Measurements from ENCODE around the gene ZNF474.

Gene ZNF474

DNA sequence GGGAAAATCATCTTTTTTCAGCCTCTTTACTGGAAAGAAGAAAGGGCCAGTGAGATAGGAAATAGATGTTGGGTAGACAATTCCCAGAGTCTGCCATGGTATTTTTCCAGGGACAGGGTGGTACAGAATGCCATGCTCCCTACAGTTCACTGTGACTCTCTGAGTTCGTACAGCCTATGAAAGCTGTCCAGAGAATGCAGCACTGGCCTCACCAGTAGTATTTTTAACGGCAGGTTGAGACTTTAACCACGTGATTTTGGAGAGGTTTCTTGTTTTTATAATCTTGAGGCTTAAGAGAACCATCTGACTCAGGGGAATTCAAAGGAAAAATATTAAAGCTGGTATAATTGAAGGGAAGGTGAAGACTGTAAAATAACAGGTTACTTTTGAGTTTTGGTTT lies 10.1 kb upstream of the ZNF474 start:
- DNase-seq, result no peak

DNA sequence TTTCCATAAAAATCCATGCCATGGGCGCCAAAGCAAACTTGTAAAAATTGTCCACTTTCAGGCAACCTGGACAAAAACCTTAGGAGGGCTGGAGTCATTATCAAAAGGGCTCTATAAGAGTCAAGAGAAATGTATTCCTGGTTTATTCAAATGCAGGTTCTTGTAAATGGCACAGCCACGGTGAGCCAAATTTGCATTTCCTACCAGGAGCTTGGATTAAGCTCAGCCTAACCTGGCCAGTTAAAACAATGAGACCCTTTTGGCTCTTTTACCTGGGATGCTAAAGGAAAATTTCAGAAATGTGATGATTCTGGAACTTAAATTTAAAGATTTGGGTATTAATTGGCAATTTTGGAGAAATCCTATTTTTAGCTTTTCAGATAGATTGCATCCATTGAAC lies 8.9 kb upstream of the ZNF474 start:
- DNase-seq, result no peak

DNA sequence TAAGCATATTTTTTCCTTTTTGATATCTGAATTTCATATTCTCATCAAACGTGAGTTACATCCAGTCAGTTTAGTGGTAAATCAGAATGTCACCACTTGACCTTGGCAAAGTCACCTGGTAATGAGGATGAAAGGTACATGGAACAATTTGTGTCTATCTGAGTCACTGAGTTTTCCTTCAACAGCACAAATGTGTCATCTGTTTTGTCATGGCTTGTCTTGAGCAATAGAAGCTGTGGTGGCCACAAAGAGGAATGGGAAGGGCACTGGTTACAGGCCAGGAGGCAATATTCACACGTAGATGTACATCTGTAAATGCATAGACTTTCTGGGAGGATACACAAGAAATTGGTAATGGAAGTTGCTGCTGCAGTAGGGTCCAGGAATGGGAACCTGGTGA lies 8.4 kb upstream of the ZNF474 start:
- no peak for DNase-seq

DNA sequence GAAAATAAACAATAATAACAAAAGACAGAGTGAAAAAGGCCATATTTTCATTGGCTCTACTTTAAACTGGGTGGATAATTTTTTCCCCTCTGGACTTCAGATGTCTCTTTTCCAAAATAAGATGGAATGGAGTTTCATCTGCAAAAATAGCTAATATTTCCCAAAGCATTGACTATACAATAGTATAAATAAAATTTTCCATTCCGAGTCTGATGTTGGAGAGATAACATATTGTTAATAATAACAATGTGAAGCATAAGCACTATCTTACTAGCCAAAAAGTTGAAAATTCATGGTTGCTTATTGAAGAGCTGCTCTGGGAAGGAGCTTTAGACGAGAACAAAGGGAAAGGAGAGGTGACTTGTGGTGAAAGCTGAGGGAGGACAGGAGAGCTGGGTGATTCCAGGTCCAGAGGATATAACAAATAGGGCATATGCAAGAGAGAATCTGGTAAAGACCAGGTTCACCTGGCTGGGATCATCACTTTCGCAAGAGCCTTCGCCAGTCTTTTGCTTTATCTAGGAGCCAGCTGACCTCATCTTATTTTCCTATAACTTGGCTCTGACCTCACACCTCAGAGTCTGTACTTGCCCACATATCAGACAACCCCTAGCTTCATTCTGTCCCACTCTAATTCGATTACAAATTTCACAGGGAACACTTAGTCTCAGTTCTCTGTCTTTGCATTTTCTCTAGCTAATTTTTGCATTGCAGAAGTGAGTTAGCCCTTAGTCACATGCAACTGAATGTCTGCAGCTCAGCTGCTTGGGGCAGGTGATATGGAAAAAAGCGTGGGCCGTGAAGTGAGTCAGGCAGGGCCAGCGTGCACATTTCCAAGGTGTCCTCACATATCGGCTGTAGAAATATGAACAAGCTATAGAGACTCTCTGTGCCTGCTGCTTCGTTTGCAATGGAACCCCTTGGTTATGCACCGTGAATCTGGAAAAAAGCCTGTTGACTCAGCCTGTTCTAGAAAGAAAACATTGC lies 7.6 kb upstream of the ZNF474 start:
- no peak for DNase-seq

DNA sequence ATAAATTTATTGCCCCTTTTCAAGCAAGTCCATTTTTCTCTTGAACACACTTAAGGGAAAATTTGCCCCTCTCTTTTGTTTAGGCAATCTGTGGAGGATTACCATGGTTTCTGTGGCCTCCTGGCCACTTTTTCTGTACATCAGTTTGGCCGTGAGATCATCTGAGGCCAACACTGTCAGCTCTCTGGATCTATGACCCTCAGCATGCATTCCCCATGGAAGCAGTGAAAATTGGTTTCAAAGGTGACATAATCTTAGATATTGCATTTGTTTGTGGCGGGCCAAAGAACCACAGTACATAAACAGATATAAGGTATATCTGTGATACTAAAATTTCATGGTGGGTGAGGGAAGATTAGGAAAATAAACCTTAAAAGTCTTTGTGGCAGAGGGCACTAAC lies 4.6 kb upstream of the ZNF474 start:
- no peak for DNase-seq

DNA sequence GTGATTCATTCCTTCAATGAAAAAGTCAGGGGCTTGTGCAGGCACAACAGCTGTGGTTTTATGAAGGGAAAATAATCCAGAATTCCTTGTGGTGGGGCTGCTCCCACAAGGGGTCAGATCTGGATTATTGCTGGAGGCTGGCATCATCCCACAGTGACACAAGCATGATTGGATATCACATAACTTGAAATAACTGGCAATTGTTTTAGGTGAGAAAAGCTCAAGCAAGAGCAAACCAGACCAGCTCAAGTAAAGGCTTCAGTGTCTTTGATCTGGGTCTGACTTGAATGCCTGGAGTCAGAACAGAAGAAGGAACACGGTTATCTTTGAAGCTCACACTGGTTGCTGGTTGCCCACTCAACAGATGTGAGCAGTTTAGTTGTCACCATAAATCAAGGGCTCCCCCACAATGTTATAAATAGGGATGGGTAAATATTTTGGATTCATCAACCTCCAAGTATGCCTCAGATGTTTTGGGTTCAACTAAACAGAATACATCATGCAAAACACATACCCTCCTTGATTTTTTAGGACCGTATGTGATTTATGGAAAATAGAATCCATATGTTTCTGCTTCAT lies 3.1 kb upstream of the ZNF474 start:
- no peak for DNase-seq

DNA sequence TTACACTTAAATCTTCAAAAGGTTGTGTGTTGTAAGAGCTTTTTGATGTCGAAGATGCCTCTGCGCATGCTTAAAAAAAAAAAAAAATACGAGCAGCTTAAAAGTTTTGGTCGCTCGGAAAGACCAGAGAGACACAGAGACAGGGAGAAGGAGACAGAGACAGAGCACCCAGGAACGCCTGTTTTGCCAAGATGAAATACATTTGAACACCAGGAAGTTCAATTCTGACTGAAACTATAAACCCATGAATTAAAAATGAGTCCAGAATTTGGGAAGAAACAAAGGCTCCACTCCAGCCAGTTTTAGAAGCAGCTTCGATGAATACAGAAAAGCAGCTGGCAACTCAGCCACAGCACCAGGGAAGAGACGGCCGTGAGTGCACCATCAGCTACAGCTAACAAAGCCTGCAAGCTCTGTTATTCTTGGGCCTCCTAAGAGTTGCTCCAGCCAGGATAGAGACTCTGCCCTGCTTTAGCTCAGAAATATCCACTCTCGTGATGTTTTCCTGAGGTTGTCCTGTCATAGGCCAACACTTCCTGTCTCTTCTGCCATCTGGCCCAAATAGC lies 2.5 kb upstream of the ZNF474 start:
- DNase-seq, result no peak

DNA sequence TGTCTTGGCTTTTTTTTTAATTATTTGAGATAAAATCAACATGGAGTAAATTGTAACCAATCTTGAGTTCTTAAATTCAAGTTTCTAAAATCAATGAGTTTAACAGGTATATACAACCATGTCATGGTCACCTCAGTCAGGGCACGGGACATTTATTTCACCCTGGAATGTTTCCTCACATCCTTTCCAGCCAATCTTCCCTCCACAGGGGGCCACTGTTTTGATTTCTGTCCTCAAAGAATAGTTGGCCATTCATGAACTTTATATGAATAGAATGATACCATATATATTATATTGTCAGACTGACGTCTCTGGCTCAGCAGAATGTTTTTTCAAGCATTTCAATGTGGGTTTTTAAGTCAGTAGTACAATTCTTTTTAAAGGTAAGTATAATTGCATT lies 806 bp downstream of the ZNF474 start:
- DNase-seq, result no peak

DNA sequence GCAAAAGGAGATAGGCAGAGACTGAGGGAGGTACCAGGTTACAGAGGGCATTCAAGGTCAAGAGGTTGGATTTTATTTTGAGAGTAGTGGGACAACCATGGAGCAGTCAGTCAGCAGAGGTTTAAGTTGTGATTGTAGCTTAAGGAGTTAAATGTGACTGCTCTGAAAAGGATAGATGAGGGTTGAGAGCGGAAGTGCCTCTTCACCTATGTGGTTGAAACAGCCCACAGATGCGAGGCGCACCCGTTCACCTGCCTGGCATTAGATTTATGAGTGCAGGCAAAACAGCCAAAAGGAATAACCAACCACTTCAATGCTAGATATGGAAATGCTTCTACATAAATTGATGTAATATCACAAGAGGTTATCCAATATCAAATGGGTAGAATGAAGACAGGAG lies 8.4 kb downstream of the ZNF474 start:
- DNase-seq, result no peak

DNA sequence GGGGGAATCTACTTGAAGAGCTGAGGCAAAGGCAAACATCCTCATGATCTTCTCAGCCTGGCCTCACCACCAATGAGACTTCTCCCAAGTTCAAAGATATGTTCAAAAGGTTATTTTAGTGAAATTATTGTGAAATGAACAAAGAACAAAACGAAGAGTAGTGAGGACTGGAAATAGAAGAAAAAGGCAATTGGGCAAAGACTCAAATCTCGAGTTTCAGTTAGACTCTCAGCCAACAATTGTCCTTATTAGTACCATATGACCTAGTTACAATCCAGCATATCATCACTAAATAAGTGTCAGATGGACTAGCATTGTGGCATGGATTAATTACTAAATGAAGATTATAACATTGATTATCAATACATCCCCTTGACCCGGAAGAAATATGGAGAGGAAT lies 9.0 kb downstream of the ZNF474 start:
- DNase-seq, result no peak

DNA sequence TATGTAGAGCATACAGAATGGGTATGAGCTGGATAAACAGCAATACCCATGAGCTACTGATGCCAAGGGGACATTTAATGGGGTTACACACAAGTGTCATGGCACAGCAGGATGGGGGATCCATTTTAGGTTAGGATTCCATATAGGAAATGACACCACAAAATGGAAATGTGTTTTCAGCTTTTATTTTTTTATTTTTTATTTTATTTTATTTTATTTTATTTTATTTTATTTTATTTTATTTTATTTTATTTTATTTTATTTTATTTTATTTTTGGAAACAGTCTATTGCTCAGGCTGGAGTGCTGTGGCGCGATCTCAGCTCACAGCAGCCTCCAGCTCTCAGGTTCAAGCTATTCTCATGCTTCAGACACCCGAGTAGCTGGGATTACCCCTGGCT lies 11.6 kb downstream of the ZNF474 start:
- no peak for DNase-seq

DNA sequence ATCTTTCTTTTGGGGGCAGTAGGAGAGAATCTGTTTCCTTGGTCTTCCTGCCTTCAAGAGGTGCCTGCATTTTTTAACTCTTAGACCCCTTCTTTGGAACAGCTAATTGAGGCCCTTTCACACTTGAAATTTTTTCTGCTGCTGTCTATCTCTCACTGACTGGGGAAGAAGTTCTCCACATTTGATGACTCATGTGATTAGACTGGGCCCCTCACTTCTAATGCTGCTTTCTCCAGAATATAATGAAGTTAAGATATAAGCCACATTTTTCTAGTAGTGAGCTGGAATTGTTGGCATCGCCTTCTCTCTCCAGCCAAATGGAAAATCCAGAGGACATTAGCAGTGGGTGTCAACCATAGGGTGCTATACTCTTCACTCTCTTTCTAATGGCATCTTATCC lies 12.4 kb downstream of the ZNF474 start:
- no peak for DNase-seq

DNA sequence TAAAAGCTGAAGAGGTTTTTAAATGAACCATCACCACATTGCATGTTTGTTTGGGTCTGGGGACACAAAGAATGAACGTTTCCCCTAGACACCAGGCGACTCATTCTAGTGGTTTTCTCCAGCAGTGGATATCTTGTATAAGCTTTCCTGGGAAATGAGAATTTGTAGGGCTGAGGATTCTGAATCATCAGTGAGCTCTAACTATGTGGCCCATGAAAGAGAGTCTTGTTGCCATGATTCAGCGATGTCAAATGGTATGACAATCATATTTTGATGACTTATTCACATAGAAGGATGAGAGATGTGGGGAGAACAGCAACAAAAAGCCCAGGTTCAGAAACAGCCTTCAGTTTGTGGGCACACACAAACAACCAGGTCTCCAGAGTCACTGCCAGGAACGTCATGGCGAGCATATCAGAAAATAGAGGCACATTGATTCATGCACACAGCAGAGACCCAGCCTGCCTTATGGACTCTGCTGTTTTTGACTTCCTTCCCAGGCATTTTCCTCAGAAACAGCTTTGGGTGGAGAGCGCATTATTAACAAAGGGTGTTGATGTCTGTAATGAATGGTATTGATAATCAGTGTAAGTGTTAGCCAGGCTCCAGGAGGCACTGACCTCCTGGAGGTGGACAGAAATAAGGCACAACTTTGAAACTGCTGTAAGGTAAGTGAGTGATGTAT lies 13.3 kb downstream of the ZNF474 start:
- DNase-seq, result no peak

DNA sequence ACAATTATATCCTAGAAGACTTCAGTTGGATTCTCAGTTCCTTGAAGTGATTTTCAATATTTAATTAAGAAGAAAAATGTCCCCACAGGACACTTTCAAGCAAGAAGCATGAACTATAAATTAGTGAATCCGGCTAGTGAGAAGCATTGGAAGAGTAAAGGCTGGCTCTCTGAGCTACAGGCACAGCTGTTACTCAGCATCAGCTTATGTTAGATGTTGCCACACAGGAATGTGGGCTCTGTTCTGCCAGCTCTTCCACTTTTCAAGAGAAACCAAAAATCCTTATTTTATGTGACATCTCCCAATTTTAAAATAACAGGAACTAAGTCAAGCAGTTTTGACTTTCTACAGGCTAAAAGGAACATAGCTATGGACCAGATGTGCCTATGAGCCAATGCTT lies 14.9 kb downstream of the ZNF474 start:
- no peak for DNase-seq

DNA sequence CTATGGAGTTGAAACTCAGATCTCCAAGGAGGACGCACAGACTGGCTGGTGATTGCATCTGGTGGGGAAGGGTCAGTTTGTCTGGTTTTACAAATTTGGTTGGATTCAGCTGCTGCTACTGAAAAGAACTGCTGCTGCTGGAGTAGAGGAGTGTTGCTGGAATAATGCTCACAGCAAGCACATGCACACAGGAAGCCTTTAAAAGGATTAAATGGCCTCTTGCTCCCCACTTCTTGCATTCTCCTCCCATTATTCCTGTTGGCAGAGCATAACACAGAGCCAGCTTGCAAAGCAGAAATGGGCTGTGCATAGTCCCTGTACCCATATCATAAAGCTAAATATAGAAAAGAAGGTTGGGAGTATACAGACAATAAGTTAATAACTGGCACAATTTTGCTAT lies 16.6 kb downstream of the ZNF474 start:
- no peak for DNase-seq

DNA sequence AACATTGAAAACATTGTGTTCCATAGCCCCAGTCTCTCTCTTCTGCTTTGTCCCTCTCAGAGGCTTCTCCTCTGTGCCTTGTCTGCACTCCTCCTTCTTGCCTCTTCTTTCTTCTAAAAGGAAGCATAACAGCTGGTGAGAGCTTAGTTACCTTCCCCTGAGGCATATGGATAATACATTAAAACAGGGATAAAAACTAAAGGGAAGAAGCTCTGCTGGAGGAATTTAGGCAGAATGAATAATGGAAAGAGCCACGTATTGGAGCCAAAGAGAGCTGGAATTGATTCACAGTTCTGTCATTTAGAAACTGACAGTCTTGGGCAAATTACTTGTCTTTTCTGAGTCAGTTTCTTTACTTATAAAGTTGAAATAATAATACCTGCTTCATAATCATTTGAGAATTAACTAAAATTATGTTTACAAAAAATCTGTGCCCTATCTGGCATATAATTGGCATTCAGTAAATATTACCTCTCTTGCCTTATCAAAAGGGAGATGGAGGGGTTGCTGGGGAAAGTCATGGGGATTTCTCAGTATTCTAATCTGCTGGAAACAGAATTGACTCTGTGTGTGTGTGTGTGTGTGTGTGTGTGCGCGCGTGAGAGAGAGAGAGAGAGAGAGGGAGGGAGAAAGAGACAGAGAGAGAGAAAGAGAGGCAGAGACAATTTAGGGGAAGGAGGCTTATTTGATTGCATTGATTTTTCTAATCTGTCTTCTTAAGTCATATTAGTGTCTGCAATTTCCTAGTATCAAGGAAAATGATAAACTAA lies 20.2 kb downstream of the ZNF474 start:
- DNase-seq, result no peak

DNA sequence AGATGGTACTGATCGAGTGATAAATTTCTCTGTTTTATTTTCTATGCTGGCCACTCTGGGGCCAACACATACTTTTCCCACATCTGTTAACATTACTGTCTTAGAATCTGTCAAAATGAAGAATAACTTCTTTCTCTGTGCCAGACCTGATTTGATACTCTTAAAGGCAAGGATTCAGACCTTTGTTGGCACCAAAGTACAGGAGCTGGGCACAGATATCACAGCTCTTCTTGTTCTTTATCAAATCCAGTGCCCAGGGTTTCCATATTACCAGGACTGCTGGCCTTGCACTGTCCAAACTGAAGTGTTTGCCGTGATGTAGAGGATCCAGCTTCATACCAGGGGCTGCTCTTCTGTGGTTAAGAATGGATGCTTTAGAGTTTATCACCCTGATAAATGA lies 20.9 kb downstream of the ZNF474 start:
- no peak for DNase-seq

DNA sequence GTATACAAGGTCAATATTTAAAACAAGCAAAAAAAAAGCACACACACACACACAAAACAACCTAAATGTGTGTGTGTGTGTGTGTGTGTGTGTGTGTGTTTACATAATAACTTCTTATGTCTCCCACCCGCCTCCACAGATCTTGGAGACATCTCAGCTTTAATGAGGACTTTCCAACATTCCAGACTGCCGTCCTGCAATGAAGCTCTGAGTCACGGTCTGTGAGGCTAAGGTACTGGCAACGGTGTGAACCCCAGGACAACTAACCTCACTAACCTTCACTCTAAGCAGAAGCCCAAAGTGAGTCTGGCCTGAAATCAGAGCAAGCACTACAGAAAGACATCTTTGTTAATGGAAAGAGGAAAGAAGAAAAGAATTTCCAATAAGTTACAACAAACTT lies 22.3 kb downstream of the ZNF474 start:
- no peak for DNase-seq

DNA sequence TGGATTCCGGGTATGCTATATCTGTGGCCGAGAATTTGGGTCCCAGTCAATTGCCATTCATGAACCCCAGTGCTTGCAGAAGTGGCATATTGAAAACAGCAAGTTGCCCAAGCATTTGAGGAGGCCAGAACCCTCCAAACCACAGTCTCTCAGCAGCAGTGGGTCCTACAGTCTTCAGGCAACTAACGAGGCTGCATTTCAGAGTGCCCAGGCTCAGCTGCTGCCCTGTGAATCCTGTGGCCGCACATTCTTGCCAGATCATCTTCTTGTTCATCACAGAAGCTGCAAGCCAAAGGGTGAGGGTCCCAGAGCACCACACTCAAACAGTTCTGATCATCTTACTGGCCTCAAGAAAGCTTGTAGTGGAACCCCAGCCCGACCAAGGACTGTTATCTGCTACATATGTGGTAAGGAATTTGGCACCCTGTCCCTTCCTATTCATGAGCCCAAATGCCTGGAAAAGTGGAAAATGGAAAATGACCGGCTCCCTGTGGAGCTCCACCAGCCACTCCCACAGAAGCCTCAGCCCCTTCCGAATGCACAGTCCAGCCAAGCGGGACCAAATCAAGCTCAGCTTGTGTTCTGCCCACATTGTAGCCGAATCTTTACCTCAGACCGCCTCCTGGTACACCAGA lies 23.0 kb downstream of the ZNF474 start:
- DNase-seq, result no peak

DNA sequence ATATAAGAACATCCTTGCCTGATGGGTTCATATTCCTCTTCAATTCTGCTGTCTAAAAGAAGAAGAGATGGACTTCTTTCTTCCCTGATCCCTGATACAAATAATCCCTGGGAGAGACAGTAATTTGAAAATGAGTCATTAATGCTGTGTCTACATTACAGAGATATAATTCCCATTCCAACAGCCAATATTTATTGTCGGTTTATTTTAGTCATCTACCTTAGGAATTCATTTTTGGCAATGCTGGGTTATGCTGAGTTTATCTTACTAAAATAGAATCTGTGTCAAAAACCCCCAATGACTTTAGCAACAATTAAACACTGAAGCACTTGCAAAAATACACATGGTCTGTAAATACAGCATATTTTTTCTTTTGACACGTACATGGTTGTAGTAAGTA lies 23.9 kb downstream of the ZNF474 start:
- DNase-seq, result no peak

DNA sequence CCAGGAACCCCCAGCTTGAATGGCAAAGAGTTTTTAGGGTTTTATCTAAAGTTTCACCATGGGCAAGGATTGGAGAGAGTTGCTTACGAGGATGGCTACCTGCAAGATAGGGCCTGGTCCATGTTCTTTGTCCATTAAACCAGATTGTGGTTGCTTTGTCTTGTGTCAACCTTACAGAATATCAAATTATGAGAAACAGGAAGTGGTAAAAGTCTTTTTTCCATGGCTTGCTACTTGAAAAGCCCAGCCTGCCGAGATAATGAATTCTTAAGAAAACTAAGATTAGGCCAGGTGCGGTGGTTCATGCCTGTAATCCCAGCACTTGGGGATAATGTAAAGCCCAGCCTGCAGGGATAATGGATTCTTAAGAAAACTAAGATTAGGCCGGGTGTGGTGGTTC lies 24.4 kb downstream of the ZNF474 start:
- no peak for DNase-seq

DNA sequence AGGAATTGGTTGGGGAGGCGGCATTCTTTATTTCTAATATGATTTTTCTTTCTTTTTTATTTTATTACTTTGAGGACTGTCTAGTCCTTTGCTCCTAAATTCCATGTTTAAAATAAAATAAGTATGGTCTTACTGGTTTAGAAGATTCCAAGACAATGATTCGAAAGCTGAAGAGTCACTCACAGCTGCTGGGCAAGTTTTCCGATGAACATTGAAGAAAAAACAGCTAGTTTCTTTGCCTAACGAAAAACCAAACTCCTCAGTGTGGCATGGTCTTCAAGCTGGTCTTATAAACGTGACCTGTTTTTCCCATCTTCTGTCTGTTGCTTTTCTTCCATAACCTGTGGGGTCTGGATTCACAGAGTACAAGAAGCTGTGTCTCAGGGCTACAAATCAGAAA lies 25.1 kb downstream of the ZNF474 start:
- no peak for DNase-seq
